GM03348 (cell line): ENCODE measurements around the gene GSTA4.
"Not testable (repeated sequence)": the region's sequence is repeated elsewhere in the genome, so short reads cannot be mapped to it uniquely, and the experiment has no call there.

Experiments used
- DNase-seq: peaks from one replicate; pipeline ENCODE4 v3.0.0; 2012; ENCODE audit warnings: low spot score

GSTA4 gene

GRCh38 chr6:53014063-53014462 lies 19.0 kb upstream of the GSTA4 start:
- DNase-seq, result peak; percentile 48

- DNase-seq, result no peak
Measured at GRCh38 chr6:53011979-53012378, 16.9 kb upstream of the GSTA4 start.

GRCh38 chr6:53010504-53010903 lies 15.4 kb upstream of the GSTA4 start:
- DNase-seq, result no peak

- DNase-seq, result no peak
Measured at GRCh38 chr6:53009511-53009910, 14.4 kb upstream of the GSTA4 start.

GRCh38 chr6:53009056-53009455 lies 14.0 kb upstream of the GSTA4 start:
- no peak for DNase-seq

GRCh38 chr6:53008192-53008687 lies 13.2 kb upstream of the GSTA4 start:
- DNase-seq, result not testable (repeated sequence)

- no peak for DNase-seq
Measured at GRCh38 chr6:53005663-53006250, 10.7 kb upstream of the GSTA4 start.

- DNase-seq, result no peak
Measured at GRCh38 chr6:52999456-52999855, 4.4 kb upstream of the GSTA4 start.

- no peak for DNase-seq
Measured at GRCh38 chr6:52998603-52999002, 3.5 kb upstream of the GSTA4 start.

GRCh38 chr6:52995913-52996645 lies 995 bp upstream of the GSTA4 start:
- DNase-seq, result no peak

GRCh38 chr6:52994839-52995088 lies 320 bp downstream of the GSTA4 start:
- DNase-seq, result peak; percentile 44

- peak; percentile 45 for DNase-seq
Measured at GRCh38 chr6:52994031-52994838, 849 bp downstream of the GSTA4 start.

GRCh38 chr6:52992980-52993920 lies 1.8 kb downstream of the GSTA4 start:
- peak; percentile 57 for DNase-seq

- no peak for DNase-seq
Measured at GRCh38 chr6:52990342-52990741, 4.7 kb downstream of the GSTA4 start.

- DNase-seq, result no peak
Measured at GRCh38 chr6:52985228-52985627, 9.9 kb downstream of the GSTA4 start.

GRCh38 chr6:52984247-52984646 lies 10.8 kb downstream of the GSTA4 start:
- no peak for DNase-seq

- DNase-seq, result no peak
Measured at GRCh38 chr6:52983159-52983848, 11.8 kb downstream of the GSTA4 start.

GRCh38 chr6:52982680-52983079 lies 12.4 kb downstream of the GSTA4 start:
- DNase-seq, result no peak

- no peak for DNase-seq
Measured at GRCh38 chr6:52981222-52981900, 13.7 kb downstream of the GSTA4 start.

GRCh38 chr6:52976591-52977035 lies 18.5 kb downstream of the GSTA4 start:
- no peak for DNase-seq

- no peak for DNase-seq
Measured at GRCh38 chr6:52976149-52976548, 18.9 kb downstream of the GSTA4 start.
